ENCODE measurements around the gene MAMDC4.

DNA sequence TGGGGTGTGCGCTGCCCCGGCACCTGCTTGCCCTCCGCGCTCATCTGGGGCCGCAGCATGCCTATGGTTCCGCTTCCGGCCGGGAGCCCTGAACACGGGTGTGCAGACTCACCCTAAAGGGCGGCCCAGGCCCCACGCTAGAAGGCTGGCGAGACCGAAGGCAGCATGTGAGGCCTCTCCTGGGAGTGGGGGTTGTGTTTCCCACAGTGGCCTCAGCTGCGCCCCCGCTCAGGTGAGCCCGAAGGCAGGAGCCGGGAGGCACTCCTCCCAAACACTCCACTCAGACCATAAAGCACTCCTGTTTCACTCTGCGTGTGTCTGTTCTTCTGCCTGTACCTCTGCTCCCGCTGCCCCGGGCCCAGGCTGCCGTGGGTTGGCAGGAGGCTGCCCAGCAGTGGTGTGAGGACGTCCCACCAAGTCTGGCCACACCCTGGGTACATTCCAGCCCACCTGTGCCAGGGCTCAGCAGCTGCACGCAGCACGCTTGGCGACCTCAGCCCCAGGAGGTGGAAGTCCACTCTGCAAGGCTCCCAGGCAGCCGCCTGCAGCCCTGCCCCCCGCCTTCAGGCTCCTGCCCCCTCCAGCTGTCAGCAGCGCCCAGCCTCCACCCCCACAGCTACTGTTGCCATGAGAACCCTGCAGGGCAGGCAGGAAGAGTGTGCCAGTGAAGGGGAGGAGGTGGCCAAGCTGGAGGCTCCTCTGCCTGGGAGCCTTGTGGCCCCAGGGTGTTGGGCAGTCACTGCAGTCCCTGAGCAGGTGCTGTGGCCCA, 11.1 kb upstream of the MAMDC4 start:
- TF ChIP-seq, protein P1, sequence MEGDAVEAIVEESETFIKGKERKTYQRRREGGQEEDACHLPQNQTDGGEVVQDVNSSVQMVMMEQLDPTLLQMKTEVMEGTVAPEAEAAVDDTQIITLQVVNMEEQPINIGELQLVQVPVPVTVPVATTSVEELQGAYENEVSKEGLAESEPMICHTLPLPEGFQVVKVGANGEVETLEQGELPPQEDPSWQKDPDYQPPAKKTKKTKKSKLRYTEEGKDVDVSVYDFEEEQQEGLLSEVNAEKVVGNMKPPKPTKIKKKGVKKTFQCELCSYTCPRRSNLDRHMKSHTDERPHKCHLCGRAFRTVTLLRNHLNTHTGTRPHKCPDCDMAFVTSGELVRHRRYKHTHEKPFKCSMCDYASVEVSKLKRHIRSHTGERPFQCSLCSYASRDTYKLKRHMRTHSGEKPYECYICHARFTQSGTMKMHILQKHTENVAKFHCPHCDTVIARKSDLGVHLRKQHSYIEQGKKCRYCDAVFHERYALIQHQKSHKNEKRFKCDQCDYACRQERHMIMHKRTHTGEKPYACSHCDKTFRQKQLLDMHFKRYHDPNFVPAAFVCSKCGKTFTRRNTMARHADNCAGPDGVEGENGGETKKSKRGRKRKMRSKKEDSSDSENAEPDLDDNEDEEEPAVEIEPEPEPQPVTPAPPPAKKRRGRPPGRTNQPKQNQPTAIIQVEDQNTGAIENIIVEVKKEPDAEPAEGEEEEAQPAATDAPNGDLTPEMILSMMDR (conservative IDR thresholded peaks at IDR 0.05; ENCODE audit: low read length) = no peak
- TF ChIP-seq EZH2phosphoT487 (IDR thresholded peaks at IDR 0.05; ENCODE audit: borderline replicate concordance, low read depth, low read length) = no peak
